Measurements from ENCODE around the gene FOSL2.

DNA sequence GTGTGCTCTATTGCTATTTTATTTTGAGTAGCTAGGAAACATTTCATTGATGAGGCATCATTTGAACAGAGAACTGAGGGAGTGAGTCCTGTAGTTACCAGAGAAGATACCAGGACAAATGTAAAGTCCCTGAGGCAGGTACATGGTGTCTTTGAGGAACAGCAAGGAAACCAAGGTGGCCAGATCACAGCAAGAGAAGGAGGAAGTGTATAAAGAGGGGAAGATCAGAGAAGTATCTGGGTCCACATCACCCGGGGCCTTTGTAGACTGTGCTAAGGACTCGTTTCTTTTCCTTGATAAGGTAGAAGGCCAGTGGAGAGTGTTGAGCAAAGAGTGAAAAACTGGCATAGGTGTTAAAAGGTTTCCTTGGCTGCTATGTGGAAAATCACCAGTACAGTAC is 68.4 kb downstream of the FOSL2 start:
- TF ChIP-seq CEBPB (IDR thresholded peaks at IDR 0.05) (no peak), EGR1 (IDR thresholded peaks at IDR 0.05) (no peak)
